ENCODE data around the gene INSL3.

The INSL3 gene, protein sequence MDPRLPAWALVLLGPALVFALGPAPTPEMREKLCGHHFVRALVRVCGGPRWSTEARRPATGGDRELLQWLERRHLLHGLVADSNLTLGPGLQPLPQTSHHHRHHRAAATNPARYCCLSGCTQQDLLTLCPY

DNA sequence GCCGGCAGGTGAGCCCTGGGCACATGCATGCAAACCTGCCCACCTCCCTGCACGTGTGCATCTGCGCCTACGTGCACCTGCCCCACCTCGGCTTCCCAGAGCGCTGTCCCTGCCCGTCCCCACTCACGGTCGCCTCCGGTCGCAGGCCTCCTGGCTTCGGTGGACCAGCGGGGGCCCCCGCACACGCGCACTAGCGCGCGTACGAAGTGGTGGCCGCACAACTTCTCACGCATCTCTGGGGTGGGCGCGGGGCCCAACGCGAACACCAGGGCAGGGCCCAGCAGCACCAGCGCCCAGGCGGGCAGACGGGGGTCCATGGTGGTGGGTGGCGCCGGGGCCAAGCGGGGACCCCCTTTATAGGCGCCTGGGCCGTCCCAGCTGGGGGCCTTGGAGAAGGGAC lies at the start of gene INSL3:
Gene INSL3 (minus strand): TSS at position 330 of the 400 bp plus-strand sequence. CDS start 13 bp downstream, at position 317.
- DNase-seq = no peak

DNA sequence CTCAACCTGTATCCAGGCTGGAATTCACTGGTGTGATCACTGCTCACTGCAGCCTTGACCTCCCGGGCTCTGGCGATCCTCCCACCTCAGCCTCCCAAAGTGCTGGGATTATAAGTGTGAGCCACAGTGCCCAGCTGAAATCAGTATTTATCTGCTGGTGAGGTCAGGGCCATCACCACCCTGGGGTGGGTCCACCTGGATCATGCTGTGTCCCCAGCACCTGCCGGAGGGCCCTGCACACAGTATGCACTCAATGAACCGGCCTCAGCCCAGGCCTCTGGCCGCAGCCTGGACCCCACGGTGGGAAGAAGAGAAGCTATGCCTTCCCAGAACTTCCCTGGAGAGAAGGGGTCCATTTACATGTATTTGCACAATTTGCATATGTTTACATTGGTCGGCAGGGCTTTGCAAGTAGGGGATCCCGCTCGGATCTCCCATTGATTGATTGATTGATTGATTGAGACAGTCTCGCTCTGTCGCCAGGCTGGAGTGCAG lies 47.8 kb upstream of the INSL3 start:
- no peak for DNase-seq

DNA sequence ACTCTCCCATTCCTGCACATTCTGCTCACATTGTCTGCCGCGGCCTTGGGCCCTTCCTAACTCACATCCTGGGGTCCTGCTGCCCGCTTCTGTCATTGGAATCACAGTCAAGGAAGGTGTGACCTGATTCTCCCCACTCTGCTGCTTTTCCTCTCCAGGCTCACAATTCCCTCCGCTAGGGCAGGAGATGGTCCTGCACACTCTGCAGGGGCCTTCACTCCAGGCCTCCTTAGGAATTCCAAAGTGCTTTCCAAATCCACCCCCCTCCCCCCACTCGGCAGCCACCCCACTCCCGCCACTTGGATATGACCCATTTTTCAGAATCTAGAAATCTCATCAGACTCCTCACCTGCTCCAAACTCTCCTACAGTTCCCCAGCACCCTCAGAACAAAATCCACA lies 47.4 kb upstream of the INSL3 start:
- no peak for DNase-seq

DNA sequence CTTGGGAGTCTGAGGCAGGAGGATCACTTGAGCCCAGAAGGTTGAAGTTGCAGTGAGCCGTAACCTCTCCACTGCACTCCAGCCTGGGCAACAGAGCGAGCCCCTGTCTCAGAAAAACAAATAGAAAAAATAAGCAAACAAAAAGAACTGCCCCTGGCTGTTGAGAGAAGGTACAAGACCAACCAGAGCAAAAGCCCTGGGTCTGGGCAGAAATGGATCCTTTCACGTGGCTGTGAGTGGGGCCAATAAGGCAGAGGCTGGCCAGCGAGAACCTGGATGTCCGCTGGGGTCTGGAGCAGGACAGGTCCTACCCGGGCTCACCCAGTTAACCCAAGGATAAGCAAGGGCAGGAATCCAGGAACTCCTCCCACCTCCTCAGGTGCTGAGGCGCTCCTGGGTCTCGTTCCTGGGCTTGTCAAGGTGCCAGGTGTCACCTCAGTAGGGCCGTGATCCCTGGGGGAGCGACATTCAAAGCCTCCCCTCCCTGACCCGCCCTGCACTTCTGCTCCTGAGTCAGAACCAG lies 45.7 kb upstream of the INSL3 start:
- DNase-seq = no peak

DNA sequence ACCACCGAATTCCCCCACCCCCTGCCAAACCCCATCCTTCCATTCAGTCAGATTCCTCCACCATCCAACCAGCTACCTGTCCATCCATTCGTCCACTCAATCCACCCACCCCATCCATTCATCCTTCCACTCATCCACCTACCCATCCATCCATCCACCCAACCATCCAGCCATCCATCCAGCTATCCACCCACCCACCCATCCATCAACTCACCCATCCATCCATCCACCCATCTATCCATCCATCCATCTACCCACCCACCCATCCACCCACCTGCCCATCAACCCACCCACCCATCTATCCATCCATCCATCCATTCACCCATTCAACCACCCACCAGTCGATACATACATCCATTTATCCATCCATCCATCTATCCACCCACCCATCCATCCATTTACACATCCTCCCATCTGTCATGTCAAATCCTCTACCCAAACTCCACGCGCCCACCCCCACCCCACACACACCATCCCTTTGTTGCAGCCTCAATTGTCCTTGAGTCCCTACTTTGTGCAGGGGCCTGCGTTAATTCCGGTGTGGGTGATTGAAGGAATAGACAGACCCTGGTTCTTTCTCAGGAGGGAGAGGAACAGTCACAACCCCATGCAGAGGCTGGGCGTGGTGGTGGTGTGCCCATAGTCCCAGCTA lies 45.1 kb upstream of the INSL3 start:
- DNase-seq = no peak

DNA sequence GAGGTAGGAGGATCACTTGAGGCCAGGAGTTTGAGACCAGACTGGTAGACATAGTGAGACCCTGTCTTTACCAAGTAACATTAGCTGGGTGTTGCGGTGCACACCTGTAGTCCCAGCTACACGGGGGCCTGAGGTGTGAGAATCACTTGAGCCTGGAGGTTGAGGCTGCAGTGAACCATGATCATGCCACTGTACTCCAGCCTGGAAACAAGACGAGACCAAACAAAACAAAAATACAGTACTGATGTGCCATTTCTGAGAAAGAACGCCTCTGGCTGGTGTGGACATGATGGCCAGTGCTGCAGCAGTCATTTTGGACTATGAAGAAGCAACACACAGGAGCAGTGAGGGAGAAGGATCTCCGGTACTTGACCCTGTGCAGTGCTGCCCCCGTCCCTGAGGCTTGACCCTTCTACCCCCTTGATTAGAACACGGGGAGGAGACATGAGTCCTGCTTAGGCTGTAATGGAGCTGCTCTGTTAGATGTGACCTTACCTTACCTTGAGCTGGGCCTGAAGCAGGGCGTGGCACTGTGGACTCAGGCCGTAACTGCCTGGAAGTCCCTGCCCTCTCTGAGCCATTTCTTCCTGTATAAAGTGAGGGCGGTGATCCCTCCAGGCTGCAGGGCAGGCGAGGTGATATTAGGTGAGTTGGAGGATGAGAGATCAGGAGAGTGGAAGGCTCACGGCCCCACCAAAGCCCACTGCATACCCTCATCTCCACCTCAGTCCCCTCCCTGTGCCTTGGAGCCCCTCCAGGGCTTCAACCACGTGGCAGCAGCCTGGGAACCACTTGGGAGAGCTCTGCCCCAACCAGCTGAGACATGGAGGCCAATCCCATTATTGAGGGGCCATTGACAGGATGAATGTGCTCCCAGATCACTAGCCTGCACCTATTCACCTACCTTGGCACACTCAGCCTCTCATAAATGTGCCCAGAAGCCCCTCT lies 44.3 kb upstream of the INSL3 start:
- no peak for DNase-seq

DNA sequence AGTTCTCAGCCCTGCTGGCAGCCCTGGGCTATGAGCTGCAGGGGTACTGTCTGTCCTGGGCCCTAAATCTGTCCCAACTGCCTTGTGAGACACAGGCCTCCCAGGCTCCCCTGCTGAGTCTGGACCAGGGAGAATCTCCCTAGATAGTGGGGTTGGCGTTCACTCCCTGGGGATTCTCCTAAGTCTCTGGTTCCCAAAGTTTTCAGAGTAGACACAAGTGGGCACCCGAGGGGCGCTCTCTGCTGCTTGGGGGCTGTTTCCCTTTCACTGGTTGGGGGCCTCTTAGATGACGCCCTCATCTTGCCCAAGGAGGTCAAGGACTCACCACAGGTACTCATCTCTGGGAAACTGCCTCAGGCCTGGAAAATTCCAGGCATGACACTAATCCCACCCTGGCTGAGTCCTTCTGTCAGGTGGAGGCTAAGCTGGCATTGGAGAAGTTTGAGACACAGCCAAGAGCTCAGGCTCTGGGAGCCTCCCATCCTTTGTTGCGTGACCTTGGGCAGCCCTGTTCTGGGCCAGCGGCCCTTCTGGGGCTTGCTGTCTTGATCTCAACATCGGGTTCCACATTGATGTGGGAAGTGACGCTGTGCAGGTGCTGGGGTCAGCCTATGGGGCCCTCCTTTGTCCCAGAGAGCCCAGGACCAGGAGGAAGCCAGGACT lies 42.3 kb upstream of the INSL3 start:
- DNase-seq = no peak

DNA sequence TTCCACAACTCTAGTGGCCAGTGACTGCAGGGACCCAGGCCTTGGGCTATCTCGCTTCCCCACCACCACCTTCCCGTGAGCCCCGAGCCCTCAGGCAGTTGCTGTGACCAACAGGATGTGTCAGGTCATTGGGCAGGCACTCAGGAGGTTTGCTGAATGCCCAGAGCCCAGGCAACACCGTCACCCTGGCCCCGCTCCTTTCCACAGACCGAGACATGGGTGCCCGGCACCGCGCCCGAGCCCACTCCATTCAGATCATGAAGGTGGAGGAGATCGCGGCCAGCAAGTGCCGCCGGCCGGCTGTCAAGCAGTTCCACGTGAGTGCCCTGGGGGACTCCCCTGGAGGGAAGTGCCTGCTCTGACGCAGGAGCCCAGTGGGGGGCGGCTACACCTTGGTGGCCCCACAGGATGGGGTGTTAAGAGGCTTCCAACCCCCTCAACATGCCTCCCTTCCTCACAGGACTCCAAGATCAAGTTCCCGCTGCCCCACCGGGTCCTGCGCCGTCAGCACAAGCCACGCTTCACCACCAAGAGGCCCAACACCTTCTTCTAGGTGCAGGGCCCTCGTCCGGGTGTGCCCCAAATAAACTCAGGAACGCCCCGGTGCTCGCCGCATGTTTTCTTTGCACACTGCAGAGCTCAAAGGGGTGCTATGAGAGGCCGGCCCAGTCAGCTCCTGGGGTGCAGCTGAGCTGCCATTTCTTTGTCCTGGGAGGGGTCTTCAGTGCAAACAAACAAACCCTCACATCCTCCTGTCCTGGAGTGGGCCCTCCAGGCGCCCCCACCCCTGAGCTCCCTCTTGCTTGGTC lies 41.6 kb upstream of the INSL3 start:
- no peak for DNase-seq

DNA sequence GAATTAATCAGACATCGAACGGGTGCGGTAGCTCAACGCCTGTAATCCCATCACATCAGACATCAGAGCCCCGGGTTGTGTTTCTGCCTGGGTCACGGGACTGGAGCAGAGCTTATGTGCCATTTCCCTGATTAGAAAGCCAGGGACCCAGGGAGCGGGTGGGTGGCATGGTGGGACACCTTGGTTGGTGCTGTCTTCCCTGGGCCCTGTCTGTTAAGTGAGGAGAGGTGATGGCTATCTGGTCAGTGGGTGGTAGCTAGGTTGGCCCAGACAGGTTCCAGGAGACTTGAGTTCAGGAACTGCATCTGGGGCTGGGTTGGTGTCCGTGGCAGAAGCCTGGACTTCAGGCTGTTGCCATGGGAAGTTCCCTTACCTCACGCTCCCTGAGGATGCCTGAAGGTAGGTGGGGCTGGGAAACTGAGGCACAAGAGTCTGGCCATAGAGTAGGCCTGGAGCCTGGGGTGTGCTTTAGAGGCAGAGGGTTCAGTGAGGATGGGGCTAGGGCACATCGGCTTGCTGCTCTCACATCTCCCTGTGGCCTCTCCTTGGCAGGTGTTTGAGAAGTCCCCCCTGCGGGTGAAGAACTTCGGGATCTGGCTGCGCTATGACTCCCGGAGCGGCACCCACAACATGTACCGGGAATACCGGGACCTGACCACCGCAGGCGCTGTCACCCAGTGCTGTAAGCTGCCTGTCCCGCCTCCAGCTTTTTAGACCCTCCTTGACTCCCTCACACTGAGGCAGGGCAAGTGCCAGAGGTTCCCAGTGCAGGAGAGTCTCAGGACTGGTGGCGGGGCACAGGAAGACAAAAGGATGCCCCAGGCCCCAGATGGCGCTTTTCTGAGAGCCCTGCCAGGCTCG lies 40.5 kb upstream of the INSL3 start:
- no peak for DNase-seq

DNA sequence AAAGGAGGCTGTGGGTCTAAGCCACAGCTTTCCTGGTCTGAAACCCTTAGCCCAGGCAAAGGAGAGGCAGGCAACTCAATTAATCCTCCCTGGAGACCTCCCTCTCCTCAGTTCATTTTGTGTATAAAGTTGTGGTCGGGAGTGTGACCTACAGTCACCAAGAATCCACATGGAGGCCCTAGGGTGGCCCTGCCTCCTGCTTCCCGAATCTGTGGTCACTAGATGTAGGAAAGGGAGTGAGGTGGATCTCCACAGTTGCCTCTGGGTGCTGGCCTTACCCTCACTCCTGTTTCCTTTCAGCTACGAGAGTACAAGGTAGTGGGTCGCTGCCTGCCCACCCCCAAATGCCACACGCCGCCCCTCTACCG lies 39.7 kb upstream of the INSL3 start:
- DNase-seq = no peak

DNA sequence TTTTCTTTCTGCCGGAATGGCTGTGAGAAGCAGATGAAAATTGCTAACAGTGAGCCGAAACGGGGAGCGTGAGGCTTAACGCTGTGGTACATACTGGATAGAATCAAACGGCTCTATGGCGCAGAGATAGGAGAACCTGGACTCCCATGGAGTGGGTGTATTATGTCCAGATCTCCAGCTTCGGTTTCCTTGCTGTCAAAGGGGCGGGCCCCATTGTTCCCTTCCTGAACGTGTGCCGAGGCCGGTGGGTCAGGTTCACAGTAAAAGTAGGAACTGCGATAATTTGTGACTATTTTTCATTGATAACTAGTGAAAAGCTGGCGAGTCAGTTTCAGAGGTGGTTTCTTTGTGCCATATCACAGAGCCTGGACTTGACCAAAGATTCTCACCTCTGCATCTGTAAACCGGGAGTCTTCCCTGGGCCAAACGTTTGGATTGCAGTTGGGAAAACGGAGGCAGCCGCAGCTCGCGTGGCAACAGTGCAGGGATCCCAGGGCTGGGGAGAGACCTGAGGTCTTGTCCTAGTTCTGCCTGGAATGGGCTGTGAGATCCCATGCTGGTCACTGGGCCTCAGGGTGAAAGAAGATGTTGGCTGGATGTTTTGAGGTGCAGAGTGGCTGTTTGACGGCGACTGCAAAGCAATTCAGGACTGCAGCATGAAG lies 39.1 kb upstream of the INSL3 start:
- no peak for DNase-seq

DNA sequence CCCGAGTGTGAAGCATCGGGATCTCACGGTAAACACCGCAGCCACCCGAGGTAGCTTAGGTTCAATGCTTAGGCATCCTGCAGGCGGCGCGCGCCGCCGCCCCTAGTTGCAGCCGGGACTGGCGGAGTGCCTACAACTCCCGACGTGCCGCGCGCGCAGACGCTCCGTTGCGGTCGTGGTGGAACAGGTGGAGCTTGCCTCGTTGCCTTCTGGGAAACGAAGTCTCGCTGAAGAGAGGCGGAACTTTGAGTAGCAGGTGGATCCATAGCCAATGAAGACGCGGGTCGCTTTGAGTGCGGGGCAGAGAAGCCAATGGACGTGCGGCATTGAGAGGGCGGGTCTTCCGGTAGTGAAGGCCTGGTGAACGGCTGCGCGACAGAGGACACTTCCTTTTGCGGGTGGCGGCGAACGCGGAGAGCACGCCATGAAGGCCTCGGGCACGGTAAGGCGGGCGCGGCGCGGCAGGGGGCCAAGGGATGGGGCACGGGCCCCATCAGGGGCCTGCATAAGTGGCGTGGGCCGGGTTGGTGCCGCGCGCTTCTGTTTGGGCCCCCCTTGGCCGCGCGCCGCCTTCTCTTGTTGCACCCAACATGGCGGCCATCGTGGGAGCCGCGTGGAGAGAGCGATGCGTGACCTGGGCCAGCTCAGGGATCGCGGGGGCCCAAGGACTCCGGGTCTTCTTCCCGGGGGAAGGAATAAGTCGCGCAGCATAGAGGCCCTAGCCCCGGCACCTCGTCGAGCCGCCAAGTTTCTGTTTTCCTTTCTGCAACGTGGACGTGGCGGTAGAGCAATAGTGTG lies 38.4 kb upstream of the INSL3 start, which contains the start of gene RPL18A:
Gene RPL18A (plus strand): TSS at position 378 of the 798 bp plus-strand sequence. CDS start 47 bp downstream, at position 425.
- DNase-seq = peak; percentile 100

DNA sequence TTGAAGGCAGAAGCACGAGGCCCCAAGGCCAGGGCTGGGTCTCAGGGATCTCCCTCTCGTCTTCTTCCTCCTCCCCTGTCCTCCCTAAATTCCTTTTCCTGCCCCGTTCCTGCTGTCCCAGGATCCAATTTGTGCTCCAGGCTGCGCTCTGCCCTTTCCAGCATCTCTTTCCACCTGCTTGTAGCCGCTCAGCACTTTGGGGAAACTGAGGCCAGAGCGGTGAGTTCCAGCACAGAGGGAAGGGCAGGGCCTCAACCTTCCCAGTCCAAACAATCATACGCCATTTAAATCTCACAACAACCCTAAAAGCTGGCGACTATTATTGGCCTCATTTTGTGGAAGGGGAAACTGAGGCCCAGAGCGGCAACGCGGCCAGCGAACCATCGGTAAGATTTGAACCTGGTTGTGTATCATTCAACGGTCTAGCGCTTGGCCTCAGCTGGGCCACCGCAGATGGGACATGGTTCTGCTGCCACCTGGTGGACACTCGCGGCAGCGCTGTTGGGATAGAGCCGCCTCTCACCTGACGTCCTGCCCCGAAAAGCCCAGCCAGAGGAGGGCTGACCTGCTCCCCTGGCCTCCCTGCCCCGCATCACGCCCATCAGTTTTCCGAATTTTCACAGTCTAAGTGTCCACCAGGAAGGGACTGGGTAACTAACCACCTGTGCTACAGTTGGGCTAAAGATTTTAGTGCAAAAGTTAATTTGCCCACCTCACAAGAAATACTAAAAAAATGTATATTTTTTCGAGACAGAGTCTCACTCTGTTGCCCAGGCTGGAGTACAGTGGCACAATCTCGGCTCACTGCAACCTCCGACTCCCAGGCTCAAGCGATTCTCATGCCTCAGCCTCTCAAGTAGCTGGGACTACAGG lies 34.2 kb upstream of the INSL3 start:
- peak; percentile 90 for DNase-seq

DNA sequence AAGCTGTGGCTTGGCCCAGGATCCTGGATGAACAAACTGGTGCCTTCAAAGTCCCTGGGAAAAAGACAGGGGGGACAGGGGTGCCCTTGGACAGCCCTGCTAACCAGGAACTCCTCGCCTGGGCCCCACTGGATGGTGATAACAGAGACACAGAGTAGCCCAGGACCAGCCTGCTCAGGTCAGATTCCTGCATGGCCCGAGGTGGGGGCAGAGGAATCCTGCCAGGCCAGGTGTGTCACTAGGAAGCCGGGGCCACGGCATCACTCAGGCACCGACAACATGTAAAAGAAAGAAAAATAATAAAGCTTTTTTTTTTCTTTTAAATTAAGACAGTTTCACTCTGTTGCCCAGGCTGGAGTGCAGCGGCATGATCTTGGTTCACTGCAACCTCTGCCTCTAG lies 32.7 kb upstream of the INSL3 start:
- no peak for DNase-seq

DNA sequence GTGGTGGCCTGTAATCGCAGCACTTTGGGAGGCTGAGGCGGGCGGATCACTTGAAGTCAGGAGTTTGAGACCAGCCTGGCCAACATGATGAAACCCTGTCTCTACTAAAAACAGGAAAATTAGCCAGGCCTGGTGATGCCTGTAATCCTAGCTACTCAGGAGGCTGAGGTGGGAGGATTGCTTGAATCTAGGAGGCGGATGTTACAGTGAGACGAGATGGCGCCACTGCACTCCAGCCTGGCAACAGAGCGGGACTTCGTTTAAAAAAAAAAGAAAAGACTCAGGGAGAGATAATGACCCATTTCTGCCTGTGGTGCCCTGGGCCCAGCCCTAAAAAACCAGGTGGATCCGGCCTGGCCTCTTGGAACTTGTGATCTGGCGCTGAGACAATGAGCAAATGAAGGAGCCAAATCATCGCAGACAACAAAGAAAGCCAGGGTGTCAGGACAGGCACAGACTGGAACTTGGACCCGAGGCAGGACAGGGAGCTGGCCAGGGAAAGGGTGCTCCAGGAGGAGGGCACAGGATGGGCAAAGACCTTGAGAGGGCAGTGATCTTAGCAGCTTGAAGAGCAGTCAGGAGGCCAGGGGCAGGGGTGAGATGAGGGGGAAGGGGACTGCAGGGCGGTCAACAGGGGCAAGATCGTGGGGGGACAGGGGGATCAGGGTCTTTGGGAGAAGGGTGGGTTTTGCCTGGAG lies 27.4 kb upstream of the INSL3 start:
- peak; percentile 31 for DNase-seq

DNA sequence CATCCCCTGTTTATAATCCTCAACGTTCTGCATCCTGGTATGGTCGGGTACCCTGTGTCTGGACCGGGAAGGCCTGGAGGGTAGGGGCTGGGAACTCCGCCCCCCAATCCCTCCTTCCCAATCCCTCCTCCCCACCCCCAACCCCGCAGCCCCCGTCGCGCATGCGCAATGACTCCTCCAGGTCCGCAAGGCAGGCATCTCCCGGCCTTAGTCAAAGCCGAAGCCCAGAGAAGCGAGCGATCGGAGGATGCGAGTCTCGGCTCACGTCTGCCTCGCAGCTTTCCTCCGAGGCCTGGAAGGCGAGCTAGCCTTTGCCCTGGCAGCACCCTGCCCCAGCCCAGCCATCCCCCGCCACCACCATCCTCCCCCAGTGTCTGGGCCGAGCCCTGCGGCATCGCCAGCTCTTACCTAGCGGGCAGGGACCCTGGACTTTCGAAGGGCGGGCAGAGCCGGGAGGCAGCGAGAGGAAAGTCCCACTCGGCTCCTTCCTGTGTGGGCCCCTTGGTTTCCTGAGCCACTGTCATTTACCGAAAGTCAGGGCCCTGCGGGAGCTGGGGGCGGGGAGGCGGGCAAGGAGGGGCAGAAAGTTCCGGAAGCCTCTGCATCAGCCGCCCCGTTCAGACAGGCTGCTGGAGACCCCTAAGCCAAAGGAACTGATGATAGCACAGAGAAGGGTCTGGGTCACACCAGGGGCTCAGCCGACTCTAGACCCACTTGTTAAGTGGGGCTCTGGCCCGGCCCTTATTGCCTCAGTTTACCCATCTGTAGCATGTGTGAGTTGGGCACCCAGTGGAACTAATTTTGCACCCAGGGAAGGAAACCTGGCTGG lies 26.4 kb upstream of the INSL3 start, which contains the start of gene JAK3:
Gene JAK3 (minus strand): TSS at position 445 of the 829 bp plus-strand sequence. CDS start 3,565 bp downstream, outside the sequence.
- DNase-seq = peak; percentile 96

DNA sequence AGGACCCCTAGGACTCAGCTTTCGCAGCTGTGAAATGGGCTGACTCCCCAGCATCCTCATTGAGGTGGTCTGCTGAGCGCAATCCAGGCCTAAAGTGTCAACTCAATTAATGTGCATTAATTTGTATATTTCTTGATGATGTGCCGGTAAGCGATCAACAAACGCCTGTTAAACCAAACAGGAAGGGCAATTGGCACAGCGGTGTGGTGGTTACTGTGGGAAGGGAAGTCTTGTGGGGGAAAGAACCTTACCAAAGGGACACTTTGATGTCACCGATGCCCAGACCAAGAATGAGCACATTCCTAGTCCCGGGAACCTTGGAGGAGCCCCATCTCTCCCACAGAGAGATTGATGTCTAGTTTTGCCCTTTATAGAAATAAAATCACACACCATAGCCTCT lies 24.8 kb upstream of the INSL3 start:
- DNase-seq = peak; percentile 86

Data from CD4-positive, alpha-beta T cell treated with Interleukin-10 for 1 hour (primary cell).